Calu3 (cell line): ENCODE data around the gene NCAM2. TPM values are rescaled to one million over a fixed set of nuclear protein-coding genes. Genes with fewer than 3 reads are reported as not detected.
"Not testable (repeated sequence)": the region's sequence is repeated elsewhere in the genome, so short reads cannot be mapped to it uniquely, and the experiment has no call there.

Experiments
- BruUV-seq: library from RNA; stranded (reverse); fragments of 400-500 nt; replicated peaks from 2 replicates; lab custom pipeline; 2021; lab: Mats Ljungman, UMichigan
- CTCF ChIA-PET: fragments of 300-600 bp; sonication (Branson Sonifier 250); formaldehyde crosslinking; loops from one replicate; lab custom pipeline; 2022; ENCODE audit warnings: antibody characterized with exemption; lab: Charles Lee
- DNase-seq: peaks from one replicate; pipeline ENCODE4 v3.0.0; 2022
- H3K27ac Mint-ChIP-seq: one replicate; pipeline ENCODE4 v1.8.0; 2022; ENCODE audit warnings: mixed read lengths; ENCODE audit not compliant: unreplicated experiment
- H3K27me3 Mint-ChIP-seq: one replicate; pipeline ENCODE4 v1.8.0; 2022; ENCODE audit warnings: mixed read lengths; ENCODE audit not compliant: unreplicated experiment
- H3K36me3 Mint-ChIP-seq: one replicate; pipeline ENCODE4 v1.8.0; 2022; ENCODE audit warnings: mild to moderate bottlenecking, moderate library complexity, mixed read lengths; ENCODE audit not compliant: insufficient read depth, unreplicated experiment
- H3K4me1 Mint-ChIP-seq: one replicate; pipeline ENCODE4 v1.8.0; 2022; ENCODE audit warnings: mild to moderate bottlenecking, low read depth, mixed read lengths; ENCODE audit not compliant: unreplicated experiment
- H3K4me3 Mint-ChIP-seq: one replicate; pipeline ENCODE4 v1.8.0; 2022; ENCODE audit warnings: mild to moderate bottlenecking, low read depth, moderate library complexity, mixed read lengths; ENCODE audit not compliant: unreplicated experiment
- H3K9me3 Mint-ChIP-seq: one replicate; pipeline ENCODE4 v1.8.0; 2022; ENCODE audit warnings: low read depth, mixed read lengths; ENCODE audit not compliant: unreplicated experiment
- intact Hi-C: fragments of 100-400 bp; cut with micrococcal nuclease; formaldehyde crosslinking; loops from one replicate; pipeline ENCODE4 v1.10.0; 2022; ENCODE audit not compliant: unreplicated experiment
- total RNA-seq: library from RNA; stranded (reverse); gene quantifications from 2 replicates; pipeline ENCODE4 v1.2.3, GENCODE V29; 2022
- TF ChIP-seq, protein P1 (sequence below): fragments of 200-600 bp; IDR thresholded peaks from one replicate; pipeline ENCODE4 v1.8.0; 2022; ENCODE audit warnings: antibody characterized with exemption; ENCODE audit not compliant: unreplicated experiment

NCAM2 gene
- total RNA-seq, 1 experiment from 2014 or later: not detected

DNA sequence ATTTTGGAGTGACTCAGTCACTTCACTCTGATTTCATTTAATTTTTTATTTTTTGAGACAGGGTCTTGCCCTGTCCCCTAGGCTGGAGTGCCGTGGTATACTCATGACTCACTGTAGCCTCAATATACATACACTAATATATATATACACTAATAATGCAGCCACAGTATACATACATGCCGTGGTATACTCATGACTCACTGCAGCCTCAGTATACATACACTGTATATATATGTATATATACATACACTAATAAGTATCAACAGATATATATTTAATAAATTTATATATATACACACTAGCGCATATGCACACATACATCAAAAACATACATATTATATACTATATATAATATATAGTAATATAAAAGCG is 149.2 kb downstream of the NCAM2 start:
- Mint-ChIP-seq H3K36me3 (no peaks in the 10 kb centered on the region), H3K27ac (no peak overlapping the region), H3K9me3 (peaks cover 2% of the 10 kb centered on the region), H3K4me1 (no peaks in the 10 kb centered on the region), H3K4me3 (no peak overlapping the region), H3K27me3 (no peaks in the 10 kb centered on the region)
- intact Hi-C loops: no loop called here
- TF ChIP-seq, protein P1, sequence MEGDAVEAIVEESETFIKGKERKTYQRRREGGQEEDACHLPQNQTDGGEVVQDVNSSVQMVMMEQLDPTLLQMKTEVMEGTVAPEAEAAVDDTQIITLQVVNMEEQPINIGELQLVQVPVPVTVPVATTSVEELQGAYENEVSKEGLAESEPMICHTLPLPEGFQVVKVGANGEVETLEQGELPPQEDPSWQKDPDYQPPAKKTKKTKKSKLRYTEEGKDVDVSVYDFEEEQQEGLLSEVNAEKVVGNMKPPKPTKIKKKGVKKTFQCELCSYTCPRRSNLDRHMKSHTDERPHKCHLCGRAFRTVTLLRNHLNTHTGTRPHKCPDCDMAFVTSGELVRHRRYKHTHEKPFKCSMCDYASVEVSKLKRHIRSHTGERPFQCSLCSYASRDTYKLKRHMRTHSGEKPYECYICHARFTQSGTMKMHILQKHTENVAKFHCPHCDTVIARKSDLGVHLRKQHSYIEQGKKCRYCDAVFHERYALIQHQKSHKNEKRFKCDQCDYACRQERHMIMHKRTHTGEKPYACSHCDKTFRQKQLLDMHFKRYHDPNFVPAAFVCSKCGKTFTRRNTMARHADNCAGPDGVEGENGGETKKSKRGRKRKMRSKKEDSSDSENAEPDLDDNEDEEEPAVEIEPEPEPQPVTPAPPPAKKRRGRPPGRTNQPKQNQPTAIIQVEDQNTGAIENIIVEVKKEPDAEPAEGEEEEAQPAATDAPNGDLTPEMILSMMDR: no peak
- no TSS peak for BruUV-seq
- CTCF ChIA-PET: no interaction called here
- no peak for DNase-seq

DNA sequence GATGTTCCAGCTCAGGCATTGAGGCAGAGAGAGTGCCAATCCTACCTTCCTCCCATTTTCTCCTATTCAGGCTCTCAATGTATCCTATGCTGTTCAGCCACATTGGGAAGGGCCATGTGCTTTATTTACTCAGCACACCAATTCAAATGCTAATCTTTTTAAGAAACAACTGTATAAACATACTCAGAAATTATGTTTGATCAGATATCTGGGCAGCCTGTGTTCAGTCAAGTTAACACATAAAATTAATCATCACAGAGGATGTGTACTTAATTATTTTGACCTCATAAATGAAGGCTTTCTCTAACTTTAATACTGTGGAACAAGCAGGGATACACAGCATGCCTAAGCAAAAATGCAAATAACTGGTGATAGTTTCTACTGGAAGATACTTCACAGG is 149.8 kb downstream of the NCAM2 start:
- no TSS peak for BruUV-seq
- Mint-ChIP-seq H3K4me1 (no peaks in the 10 kb centered on the region), H3K36me3 (no peaks in the 10 kb centered on the region), H3K9me3 (peaks cover 2% of the 10 kb centered on the region), H3K27me3 (no peaks in the 10 kb centered on the region), H3K4me3 (no peak overlapping the region), H3K27ac (no peak overlapping the region)
- TF ChIP-seq, protein P1: no peak
- intact Hi-C loops: no loop called here
- no peak for DNase-seq
- CTCF ChIA-PET: no interaction called here

DNA sequence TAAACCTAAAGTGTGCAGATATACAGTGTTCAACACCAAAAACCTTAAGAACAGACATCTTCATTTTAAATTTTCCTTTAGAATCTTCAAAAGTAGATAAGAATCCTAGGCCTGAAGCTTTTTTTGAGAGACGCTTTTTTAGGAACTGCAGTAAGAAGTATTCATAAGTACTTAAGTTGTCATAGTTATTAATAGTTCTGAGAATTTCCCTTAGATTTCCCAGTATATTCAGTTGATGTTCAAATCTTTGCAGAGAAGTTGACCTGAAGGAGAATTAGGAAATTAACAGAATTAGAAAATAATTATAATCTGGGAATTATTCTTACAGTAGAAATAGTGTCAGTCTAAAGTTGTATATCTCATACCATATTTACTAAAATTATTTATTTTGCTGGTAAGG is 150.3 kb downstream of the NCAM2 start:
- H3K4me1 Mint-ChIP-seq: no peaks in the 10 kb centered on the region
- no peaks in the 10 kb centered on the region for H3K27me3 Mint-ChIP-seq
- intact Hi-C loops: no loop called here

DNA sequence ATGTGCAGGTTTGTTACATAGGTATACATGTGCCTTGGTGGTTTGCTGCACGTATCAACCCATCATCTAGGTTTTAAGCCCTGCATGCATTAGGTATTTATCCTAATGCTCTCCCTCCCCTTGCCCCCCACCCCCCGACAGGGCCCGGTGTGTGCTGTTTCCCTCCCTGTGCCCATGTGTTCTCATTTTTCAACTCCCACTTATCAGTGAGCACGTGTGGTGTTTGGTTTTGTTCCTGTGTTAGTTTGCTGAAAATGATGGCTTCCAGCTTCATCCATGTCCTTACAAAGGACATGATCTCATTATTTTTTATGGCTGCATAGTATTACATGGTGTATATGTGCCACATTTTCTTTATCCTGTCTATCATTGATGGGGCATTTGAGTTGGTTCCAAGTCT is 151.2 kb downstream of the NCAM2 start:
- H3K4me3 Mint-ChIP-seq, BruUV-seq, H3K36me3 Mint-ChIP-seq, DNase-seq, CTCF ChIA-PET, H3K9me3 Mint-ChIP-seq, H3K4me1 Mint-ChIP-seq, H3K27ac Mint-ChIP-seq, H3K27me3 Mint-ChIP-seq, intact Hi-C loops: not testable (repeated sequence)

More for the DNA sequence above, 150.3 kb downstream of the NCAM2 start:
- peaks cover 6% of the 10 kb centered on the region for H3K9me3 Mint-ChIP-seq
- H3K4me3 Mint-ChIP-seq: no peak overlapping the region
- BruUV-seq: no TSS peak
- DNase-seq: no peak
- TF ChIP-seq, protein P1: no peak
- CTCF ChIA-PET: no interaction called here
- H3K36me3 Mint-ChIP-seq: no peaks in the 10 kb centered on the region
- H3K27ac Mint-ChIP-seq: no peak overlapping the region

DNA sequence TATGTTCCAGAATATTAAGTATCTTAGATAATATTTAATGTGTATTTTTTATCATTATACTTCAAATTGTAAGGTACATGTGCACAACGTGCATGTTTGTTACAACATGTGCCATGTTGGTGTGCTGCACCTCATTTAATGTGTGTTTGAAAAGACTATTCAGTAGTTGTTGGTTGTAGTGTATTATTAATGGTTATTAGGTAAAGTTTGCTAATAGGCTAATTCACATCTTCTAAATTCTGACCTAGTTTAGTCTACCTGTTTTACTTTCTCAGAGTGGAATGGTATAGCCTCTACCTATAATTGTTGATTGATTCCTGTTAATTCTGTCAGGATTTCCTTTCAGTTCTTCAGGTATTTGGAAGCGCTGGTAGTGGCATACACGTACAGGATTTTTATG is 153.0 kb downstream of the NCAM2 start:
- TF ChIP-seq, protein P1: no peak
- H3K27ac Mint-ChIP-seq: no peak overlapping the region
- no peak overlapping the region for H3K4me3 Mint-ChIP-seq
- no TSS peak for BruUV-seq
- DNase-seq: no peak
- H3K27me3 Mint-ChIP-seq: no peaks in the 10 kb centered on the region
- no peaks in the 10 kb centered on the region for H3K4me1 Mint-ChIP-seq
- CTCF ChIA-PET: no interaction called here
- intact Hi-C loops: no loop called here
- H3K9me3 Mint-ChIP-seq: peaks cover 6% of the 10 kb centered on the region
- no peaks in the 10 kb centered on the region for H3K36me3 Mint-ChIP-seq
